Cardiac muscle cell (in vitro differentiated cells and primary cell): ENCODE measurements around the gene IDNK. TPM values are rescaled to one million over a fixed set of nuclear protein-coding genes. Genes with fewer than 3 reads are reported as not detected.

Source experiments
- DNase-seq, 2 donors: peaks; one replicate each; pipeline versions ENCODE4 v3.0.0 to v3.0.0-alpha.2; 2010 to 2017; ENCODE audit warnings: low read depth in 1 of 2, low spot score in 1 of 2
- H3K27ac ChIP-seq: fragments of 200-600 bp; sonication (generic); 2 replicates; pipeline ENCODE4 v1.5.1; 2016
- H3K27me3 ChIP-seq: fragments of 200-600 bp; sonication (generic); 2 replicates; pipeline ENCODE4 v1.6.0; 2016; ENCODE audit warnings: control low read depth
- H3K36me3 ChIP-seq: fragments of 200-600 bp; sonication (generic); 2 replicates; pipeline ENCODE4 v1.5.1; 2016; ENCODE audit warnings: control low read depth
- H3K4me1 ChIP-seq: fragments of 200-600 bp; sonication (generic); 2 replicates; pipeline ENCODE4 v1.8.1; 2017; ENCODE audit warnings: low read depth, mild to moderate bottlenecking, mixed run types
- H3K4me3 ChIP-seq: fragments of 200-600 bp; sonication (generic); 2 replicates; pipeline ENCODE4 v1.5.1; 2016; ENCODE audit warnings: mild to moderate bottlenecking
- H3K9me3 ChIP-seq: fragments of 200-600 bp; sonication (generic); 2 replicates; pipeline ENCODE4 v1.5.1; 2017; ENCODE audit warnings: low read depth, mild to moderate bottlenecking, control low read depth
- polyA plus RNA-seq: library from polyadenylated mRNA; unstranded; fragments of >200 nt; fragmentation: Nextera tagmentation; extraction: Ambion mirVana; gene quantifications from 2 replicates; pipeline ENCODE4 v1.2.1, GENCODE V29; 2016
- total RNA-seq: library from RNA; depleted of rRNA; stranded (reverse); fragments of >200 nt; gene quantifications from 2 replicates; pipeline ENCODE4 v1.2.3, GENCODE V29; 2016
- TF ChIP-seq, protein P1 (sequence below): IDR thresholded peaks from 2 replicates; pipeline ENCODE4 v1.5.1; 2012; ENCODE audit warnings: low read depth, mild to moderate bottlenecking, low read length

Gene IDNK
- total RNA-seq (3.1 and 6.4 TPM in 2 replicates), polyA plus RNA-seq (6.0 and 12.3 TPM in 2 replicates)

- H3K27me3 ChIP-seq: no peaks in the 10 kb centered on the region
- H3K4me1 ChIP-seq: no peaks in the 10 kb centered on the region
- TF ChIP-seq, protein P1, sequence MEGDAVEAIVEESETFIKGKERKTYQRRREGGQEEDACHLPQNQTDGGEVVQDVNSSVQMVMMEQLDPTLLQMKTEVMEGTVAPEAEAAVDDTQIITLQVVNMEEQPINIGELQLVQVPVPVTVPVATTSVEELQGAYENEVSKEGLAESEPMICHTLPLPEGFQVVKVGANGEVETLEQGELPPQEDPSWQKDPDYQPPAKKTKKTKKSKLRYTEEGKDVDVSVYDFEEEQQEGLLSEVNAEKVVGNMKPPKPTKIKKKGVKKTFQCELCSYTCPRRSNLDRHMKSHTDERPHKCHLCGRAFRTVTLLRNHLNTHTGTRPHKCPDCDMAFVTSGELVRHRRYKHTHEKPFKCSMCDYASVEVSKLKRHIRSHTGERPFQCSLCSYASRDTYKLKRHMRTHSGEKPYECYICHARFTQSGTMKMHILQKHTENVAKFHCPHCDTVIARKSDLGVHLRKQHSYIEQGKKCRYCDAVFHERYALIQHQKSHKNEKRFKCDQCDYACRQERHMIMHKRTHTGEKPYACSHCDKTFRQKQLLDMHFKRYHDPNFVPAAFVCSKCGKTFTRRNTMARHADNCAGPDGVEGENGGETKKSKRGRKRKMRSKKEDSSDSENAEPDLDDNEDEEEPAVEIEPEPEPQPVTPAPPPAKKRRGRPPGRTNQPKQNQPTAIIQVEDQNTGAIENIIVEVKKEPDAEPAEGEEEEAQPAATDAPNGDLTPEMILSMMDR: no peak
- peak within 1 kb of the TSS; percentile 49 for H3K27ac ChIP-seq
- no peaks in the 10 kb centered on the region for H3K36me3 ChIP-seq
- peak; percentile 59 to 72 for DNase-seq
- H3K4me3 ChIP-seq: peak within 1 kb of the TSS; percentile 79
- H3K9me3 ChIP-seq: no peaks in the 10 kb centered on the region
Observed at GRCh38 chr9:83622939-83623678, at the start of gene IDNK. Gene IDNK (plus strand): TSS chr9:83623143. CDS start chr9:83623172, 29 bp downstream.

GRCh38 chr9:83574482-83574881 lies 48.5 kb upstream of the IDNK start:
- no peaks in the 10 kb centered on the region for H3K27me3 ChIP-seq
- no peaks in the 10 kb centered on the region for H3K36me3 ChIP-seq

GRCh38 chr9:83582029-83582428 lies 40.9 kb upstream of the IDNK start:
- Histone ChIP-seq H3K4me1 (no peaks in the 10 kb centered on the region), H3K9me3 (no peaks in the 10 kb centered on the region), H3K4me3 (no peak overlapping the region), H3K27me3 (no peaks in the 10 kb centered on the region), H3K36me3 (no peaks in the 10 kb centered on the region), H3K27ac (no peak overlapping the region)
- peak in 1 of 2 donors; percentile 84 for DNase-seq
- TF ChIP-seq, protein P1: no peak

More at GRCh38 chr9:83574482-83574881, 48.5 kb upstream of the IDNK start:
- Histone ChIP-seq H3K4me3 (no peak overlapping the region), H3K9me3 (no peaks in the 10 kb centered on the region), H3K27ac (no peak overlapping the region), H3K4me1 (no peaks in the 10 kb centered on the region)
- TF ChIP-seq, protein P1: no peak
- no peak for DNase-seq

- Histone ChIP-seq H3K36me3 (no peaks in the 10 kb centered on the region), H3K27me3 (no peaks in the 10 kb centered on the region), H3K9me3 (no peaks in the 10 kb centered on the region), H3K4me1 (no peaks in the 10 kb centered on the region), H3K27ac (no peak overlapping the region), H3K4me3 (no peak overlapping the region)
- TF ChIP-seq, protein P1: peak; percentile 88
- DNase-seq: peak; percentile 66 to 80
Observed at GRCh38 chr9:83583151-83584014, 39.6 kb upstream of the IDNK start.

DNA sequence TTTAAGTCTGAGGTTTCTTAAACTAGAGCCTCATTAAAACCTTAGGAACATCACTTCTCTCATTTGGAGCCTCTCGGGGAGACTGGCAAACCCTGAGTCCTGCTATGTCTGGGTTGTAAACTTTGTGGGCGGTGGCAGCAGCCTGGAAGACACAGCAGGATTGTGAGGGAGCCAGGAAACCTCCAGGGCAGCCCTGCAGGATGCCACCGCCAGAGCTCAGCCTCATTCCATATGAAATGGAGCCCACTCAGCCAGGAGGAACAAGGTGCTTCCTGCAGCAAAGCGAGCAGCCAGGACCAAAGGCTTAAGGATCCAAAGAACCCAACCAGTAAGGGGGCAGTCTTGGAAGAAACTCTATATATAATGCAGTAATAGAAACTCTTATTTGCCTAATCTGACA lies 37.9 kb upstream of the IDNK start:
- TF ChIP-seq, protein P1: no peak
- DNase-seq: no peak
- Histone ChIP-seq H3K9me3 (no peaks in the 10 kb centered on the region), H3K27me3 (no peaks in the 10 kb centered on the region), H3K4me1 (no peaks in the 10 kb centered on the region), H3K4me3 (no peak overlapping the region), H3K36me3 (no peaks in the 10 kb centered on the region), H3K27ac (no peak overlapping the region)
